CD4-positive, alpha-beta T cell treated with Interleukin-10 for 1 hour (primary cell): Measurements from ENCODE around the gene TBX18.

Experiments used
- DNase-seq: peaks from one replicate; pipeline ENCODE4 v3.0.0-alpha.2; 2020

The TBX18 gene

GRCh38 chr6:84667252-84668213, 96.9 kb downstream of the TBX18 start:
- no peak for DNase-seq

- DNase-seq: no peak
Observed at GRCh38 chr6:84665401-84665800, 99.0 kb downstream of the TBX18 start.

- DNase-seq: no peak
Observed at GRCh38 chr6:84663866-84664265, 100.5 kb downstream of the TBX18 start.

GRCh38 chr6:84657486-84657885, 106.9 kb downstream of the TBX18 start:
- no peak for DNase-seq

GRCh38 chr6:84657025-84657424, 107.4 kb downstream of the TBX18 start:
- no peak for DNase-seq

- DNase-seq: no peak
Observed at GRCh38 chr6:84653027-84653551, 111.3 kb downstream of the TBX18 start.

- no peak for DNase-seq
Observed at GRCh38 chr6:84652356-84653026, 111.9 kb downstream of the TBX18 start.

GRCh38 chr6:84651583-84651982, 112.8 kb downstream of the TBX18 start:
- no peak for DNase-seq

- no peak for DNase-seq
Observed at GRCh38 chr6:84648444-84648843, 116.0 kb downstream of the TBX18 start.

- DNase-seq: no peak
Observed at GRCh38 chr6:84645563-84646266, 118.7 kb downstream of the TBX18 start.

- DNase-seq: no peak
Observed at GRCh38 chr6:84645000-84645399, 119.4 kb downstream of the TBX18 start.

- no peak for DNase-seq
Observed at GRCh38 chr6:84643778-84644177, 120.6 kb downstream of the TBX18 start.

GRCh38 chr6:84641076-84641475, 123.3 kb downstream of the TBX18 start:
- DNase-seq: no peak

GRCh38 chr6:84639396-84639795, 125.0 kb downstream of the TBX18 start:
- DNase-seq: no peak

- no peak for DNase-seq
Observed at GRCh38 chr6:84638286-84638685, 126.1 kb downstream of the TBX18 start.
